GM18505 (cell line): ENCODE measurements around the gene LSM7.

Experiments used
- ATAC-seq: cut with Tn5 transposase; IDR thresholded peaks from one replicate; pipeline ENCODE4 v1.9.1; 2021; ENCODE audit not compliant: unreplicated experiment
- POLR2A ChIP-seq: IDR thresholded peaks from 4 replicates; pipeline ENCODE4 v1.6.1; 2011; ENCODE audit warnings: borderline replicate concordance; ENCODE audit not compliant: insufficient read depth, insufficient read length; ENCODE audit errors: extremely low read depth

Gene LSM7

DNA sequence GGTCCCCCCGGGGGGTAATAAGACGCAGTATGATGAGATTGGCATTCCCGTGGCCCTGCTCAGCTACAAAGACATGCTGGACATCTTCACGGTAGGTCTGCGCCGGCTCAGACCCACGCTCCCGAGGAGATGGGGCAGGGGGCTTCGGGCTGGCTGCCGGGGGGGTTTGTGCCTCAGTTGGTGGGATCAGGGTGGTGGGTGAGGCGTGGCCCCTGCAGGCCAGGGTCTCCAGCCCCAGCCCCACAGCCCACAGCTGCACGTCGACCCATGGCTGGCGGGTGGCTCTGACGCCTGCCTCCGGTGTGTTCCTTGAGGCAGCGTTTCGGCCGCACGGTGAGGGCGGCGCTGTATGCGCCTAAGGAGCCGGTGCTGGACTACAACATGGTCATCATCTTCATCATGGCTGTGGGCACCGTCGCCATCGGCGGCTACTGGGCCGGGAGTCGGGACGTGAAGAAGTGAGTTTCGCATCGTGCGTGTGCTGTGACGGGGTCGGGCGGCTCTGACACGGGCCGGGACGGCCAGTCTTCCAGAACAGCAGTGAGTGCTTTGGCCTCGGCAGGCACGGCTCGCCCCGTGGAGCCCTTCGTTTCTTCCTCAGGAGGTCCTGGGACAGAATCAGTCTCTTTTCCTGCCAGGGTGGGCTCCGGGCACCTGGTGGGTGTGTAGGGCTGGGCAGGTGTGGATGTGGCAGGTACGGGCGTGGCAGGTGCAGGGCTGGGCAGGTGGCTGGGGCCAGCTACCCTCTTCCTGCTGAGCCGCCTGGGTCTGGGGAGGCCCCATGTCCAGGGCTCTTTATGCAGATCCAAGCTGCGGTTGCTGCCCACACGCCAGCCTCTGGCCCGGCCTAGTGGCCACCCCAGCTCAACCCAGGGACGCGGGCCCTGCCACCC, 10.6 kb upstream of the LSM7 start:
- TF ChIP-seq POLR2A, result no peak
- ATAC-seq, result no peak

GRCh38 chr19:2338055-2338615, 9.7 kb upstream of the LSM7 start:
- ATAC-seq, result no peak
- no peak for TF ChIP-seq POLR2A

DNA sequence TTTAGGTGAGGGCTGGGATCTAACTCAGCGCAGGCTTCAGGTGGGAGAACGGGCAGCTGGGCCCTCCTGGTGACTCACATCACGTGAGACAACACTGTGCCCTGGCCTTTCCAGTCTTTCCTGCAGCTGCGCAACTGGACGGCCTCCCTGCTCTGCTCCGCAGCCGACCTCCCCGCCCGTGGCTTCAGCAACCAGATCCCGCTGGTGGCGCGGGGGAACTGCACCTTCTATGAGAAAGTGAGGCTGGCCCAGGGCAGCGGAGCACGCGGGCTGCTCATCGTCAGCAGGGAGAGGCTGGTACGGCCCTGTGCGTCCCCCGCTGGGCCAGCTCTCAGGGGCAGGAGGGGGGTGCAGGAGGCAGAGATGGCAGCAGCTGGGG, 8.9 kb upstream of the LSM7 start:
- no peak for TF ChIP-seq POLR2A
- ATAC-seq, result no peak

GRCh38 chr19:2336528-2337328, 8.3 kb upstream of the LSM7 start:
- no peak for TF ChIP-seq POLR2A
- no peak for ATAC-seq

DNA sequence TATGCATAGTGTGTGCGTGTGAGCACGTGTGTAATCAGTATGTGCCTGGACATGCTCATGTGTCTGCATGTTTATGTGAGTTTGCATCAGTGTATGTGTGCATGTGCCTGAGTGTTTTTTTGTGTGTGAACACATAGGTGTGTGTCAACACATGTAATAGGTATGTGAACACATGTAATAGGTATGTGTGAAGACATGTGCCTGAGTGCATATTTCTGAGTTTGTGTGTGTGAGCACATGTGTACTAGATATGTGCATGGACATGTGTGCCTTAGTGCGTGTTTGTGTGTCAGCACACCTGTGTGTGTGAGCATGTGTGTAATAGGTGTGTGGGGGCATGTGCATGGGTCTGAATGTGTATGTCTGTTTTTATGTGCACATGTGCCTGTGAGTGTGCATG, 7.5 kb upstream of the LSM7 start:
- no peak for TF ChIP-seq POLR2A
- no peak for ATAC-seq

DNA sequence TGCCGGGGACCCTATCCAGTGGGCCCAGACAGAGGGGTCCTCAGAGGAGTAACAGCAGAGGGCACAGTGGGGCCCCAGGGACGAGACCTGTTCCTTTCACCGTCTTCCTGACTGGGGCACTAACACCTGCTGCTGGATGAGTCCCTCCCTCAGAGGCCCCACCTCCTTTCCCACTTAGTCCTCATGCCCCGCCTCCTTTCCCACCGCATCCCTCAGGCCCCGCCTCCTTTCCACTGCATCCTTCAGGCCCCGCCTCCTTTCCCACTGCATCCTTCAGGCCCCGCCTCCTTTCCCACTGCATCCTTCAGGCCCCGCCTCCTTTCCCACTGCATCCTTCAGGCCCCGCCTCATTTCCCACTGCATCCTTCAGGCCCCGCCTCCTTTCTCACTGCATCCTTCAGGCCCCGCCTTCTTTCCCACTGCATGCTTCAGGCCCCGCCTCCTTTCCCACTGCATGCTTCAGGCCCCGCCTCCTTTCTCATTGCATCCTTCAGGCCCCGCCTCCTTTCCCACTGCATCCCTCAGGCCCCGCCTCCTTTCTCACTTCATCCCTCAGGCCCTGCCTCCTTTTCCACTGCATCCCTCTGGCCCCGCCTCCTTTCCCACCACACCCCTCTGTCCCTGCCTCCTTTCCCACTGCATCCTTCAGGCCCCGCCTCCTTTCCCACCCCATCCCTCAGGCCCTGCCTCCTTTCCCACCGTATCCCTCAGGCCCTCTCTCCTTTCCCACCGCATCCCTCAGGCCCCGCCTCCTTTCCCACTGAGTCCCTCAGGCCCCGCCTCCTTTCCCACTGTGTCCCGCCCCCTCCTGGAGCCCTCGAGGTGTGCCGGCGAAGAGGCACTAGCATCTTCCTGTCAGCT, 6.8 kb upstream of the LSM7 start:
- TF ChIP-seq POLR2A, result no peak
- ATAC-seq, result no peak

DNA sequence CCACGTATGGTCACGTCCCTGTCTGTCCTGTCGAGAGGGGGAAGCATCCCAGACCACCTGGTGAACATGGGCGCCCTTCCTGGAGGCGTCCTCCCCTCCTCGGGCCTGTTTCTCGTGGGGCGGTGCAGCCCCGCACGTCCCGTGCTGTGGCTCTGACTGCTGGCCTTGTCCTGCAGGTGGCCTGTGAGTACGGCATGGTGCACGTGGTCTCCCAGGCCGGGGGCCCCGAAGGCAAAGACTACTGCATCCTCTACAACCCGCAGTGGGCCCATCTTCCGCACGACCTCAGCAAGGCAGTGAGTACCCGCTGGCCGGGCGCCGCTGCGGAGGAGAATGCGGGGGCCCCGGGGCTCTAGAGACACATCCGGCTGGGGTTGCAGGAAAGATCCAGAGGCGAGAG, 6.0 kb upstream of the LSM7 start:
- no peak for ATAC-seq
- no peak for TF ChIP-seq POLR2A

DNA sequence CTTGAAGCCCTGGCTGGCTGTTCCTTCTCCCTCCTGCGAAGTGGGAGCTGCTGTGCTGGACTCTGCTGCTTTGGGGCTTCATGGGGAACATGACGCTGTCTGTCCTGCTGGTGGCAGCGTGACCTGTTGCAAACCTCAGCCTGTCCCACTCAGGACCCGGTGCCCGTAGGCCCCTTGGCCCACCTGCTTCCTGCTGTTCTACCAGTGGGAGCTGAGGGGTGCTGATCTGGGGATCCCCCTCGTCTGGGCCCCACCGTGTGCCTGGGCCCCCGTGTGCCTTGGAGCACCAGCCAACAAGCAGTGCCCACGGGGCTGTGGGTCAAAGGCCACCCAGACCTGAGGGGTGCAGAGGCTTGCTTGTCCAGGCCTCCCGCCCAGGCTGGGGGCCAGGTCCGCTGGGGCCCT, 5.4 kb upstream of the LSM7 start:
- no peak for TF ChIP-seq POLR2A
- ATAC-seq, result no peak

DNA sequence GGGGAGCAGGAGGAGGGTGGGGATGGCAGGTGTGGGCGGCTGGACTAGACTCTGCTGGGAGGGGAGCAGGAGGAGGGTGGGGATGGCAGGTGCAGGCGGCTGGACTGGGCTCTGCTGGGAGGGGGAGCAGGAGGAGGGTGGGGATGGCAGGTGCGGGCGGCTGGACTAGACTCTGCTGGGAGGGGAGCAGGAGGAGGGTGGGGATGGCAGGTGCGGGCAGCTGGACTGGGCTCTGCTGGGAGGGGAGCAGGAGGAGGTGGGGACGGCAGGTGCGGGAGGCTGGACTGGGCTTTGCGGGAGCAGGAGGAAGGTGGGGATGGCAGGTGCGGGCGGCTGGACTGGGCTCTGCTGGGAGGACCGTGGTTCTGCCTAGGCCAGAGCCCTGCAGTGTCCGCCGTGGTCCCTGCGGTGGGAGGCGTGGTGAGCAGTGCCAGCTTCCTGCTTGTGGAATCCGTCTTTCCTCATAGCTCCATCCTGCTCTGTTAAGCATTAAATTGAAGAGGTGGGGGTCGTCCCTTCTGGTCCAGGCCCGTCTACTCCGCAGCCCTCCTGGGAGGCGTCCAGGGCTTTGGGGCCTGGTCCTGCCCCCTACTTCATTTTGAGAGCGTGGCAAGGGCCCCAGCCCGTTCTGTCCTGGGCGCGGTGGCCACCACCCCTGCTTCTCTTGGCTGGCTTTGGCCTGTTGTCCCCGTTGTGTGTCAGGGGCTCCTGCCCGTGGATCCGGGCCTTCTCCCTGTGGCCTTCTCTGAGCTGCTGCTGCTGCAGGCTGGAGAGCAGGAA, 4.8 kb upstream of the LSM7 start:
- no peak for TF ChIP-seq POLR2A
- no peak for ATAC-seq

GRCh38 chr19:2332341-2333026, 4.1 kb upstream of the LSM7 start:
- no peak for ATAC-seq
- TF ChIP-seq POLR2A, result no peak

GRCh38 chr19:2331601-2332246, 3.3 kb upstream of the LSM7 start:
- no peak for TF ChIP-seq POLR2A
- ATAC-seq, result no peak
